HTERT RPE-1 (cell line): ENCODE results near the gene P3R3URF.

ENCODE experiments used
- in situ Hi-C: fragments of 300-500 bp; cut with MboI; formaldehyde crosslinking; loops from 4 replicates; pipeline ENCODE4 v1.14.3; 2020; ENCODE audit warnings: low sequenced_read_pairs

P3R3URF gene

GRCh38 chr1:46194641-46195193 lies 18.4 kb upstream of the P3R3URF start:
- in situ Hi-C loops = no loop called here

- in situ Hi-C loops = no loop called here
These were observed 17.8 kb upstream of the P3R3URF start for GRCh38 chr1:46193984-46194570.

DNA sequence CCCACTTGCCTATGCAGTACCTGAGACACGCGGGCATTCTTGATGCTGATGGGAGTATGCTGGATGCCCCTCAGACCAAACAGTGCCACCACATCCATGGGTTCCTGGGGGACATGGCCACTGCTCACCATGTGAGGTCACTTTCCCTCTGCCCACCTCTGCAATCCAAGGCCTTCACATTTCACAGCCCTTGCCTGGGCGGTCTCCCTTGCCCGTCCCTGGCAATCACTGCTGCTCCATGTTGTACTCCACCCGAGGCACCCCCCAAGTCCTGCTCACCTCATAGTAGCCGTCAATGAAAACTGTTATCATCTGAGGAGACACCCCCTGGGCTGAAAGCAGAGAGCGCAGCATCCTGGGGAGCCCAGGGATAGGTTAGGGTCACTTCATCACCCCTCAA lies 17.0 kb upstream of the P3R3URF start:
- in situ Hi-C loops = no loop called here

DNA sequence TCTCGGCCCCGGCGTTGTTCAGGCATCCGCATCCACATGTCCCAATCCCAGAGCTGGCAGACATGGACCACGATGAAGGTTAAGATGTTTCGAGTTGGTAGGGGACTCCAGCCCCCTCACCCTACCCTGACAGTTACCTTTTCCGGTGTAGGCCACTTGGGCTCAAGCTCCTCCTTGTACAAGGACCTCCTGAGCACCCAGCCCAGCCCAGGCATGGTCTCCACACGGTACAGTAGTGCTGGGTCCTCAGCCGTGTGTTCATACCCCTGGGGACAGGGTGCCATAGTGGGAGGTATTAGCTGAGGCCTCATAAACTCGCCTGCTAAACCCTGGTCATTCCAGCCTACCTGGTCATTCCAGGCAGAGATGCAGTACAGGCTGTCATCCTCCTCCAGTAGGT lies 15.9 kb upstream of the P3R3URF start:
- in situ Hi-C loops = no loop called here

DNA sequence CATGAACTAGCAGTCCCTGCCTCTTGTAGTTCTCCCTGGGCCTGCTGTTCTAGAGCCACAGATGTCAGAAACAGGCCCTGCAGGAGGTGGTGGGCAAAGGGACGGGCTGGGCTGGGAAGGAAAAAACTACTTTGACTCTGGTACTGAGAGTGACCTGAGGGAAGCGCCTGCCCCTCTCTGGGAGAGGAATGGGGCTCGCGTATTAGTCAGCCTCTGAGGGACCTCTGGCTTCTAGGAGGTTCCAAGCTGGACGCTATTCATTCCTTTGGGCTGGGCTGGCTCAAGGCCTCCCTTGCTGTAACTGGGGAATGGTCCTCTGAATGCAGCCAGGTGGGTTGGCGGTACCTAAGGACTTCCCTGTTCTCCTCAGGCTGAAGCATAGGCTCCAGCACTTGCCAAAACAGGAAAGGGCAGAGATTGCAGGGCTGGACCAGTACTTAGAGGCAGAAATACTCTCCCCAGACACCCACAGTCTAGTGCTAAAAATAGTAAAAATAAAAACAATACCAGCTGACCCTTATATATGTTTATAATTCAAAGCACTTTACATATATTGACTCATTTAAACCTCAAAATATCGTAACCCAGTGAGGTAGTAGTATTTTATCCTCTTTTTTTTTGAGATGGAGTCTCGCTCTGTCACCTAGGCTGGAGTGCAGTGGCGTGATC lies 14.9 kb upstream of the P3R3URF start:
- in situ Hi-C loops = no loop called here

GRCh38 chr1:46190539-46190938 lies 14.3 kb upstream of the P3R3URF start:
- in situ Hi-C loops = no loop called here

DNA sequence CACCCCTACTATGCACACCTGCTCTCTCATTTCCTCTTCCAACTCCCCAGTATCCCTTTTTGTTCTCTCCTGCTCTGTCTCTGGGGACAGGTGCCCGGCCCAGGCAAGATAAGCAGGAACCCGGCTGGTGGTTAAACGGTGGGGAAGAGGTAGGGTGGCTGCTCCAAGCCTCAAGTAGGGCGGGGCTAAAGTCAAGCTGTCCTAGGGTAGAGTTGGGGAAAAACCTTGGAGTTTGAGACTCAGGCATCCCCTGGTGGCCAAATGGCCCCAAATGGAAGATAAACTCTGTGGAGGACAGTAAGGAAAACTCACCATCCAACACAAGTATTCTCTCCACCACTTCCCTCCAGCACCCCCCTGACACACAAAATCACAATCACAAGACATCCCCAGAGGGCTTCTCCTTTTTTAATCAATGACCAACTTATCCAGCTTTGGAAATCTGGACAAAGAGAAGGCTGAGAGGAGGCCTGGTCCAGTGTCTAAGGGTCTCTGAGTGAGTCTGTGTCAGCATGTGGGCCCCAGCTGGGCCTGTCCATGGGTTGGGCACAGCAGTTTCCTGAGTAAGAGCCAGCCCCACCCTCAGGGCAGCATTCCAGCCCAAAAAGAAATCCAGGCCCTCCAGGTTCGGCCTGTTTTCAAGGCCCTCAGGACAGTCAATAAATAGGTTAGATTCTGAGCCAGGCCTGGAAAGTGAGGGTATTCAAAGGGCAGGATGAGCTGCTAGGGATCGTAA lies 12.2 kb upstream of the P3R3URF start:
- in situ Hi-C loops = no loop called here

- in situ Hi-C loops = no loop called here
These were observed 11.0 kb upstream of the P3R3URF start for GRCh38 chr1:46187106-46187869.

DNA sequence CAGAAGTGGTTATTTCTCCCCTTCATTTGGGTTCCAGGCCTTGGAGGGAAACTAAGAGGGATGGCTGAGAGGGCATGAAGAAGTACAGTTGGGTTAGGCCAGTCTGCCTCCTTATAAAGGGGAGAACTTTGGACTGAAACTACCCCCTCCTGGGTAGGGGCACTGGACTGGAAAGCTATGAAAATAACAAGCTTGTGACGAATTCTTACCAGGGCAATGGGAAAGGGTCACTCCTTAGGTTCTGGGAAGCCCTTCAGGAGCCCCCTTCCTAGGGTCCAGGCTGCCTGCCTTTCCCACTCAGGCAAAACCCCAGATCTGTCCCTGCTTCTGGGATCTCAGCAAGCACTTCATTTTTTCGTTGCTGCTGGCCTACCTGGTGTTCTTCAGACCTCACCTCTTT lies 9.8 kb upstream of the P3R3URF start:
- in situ Hi-C loops = no loop called here

DNA sequence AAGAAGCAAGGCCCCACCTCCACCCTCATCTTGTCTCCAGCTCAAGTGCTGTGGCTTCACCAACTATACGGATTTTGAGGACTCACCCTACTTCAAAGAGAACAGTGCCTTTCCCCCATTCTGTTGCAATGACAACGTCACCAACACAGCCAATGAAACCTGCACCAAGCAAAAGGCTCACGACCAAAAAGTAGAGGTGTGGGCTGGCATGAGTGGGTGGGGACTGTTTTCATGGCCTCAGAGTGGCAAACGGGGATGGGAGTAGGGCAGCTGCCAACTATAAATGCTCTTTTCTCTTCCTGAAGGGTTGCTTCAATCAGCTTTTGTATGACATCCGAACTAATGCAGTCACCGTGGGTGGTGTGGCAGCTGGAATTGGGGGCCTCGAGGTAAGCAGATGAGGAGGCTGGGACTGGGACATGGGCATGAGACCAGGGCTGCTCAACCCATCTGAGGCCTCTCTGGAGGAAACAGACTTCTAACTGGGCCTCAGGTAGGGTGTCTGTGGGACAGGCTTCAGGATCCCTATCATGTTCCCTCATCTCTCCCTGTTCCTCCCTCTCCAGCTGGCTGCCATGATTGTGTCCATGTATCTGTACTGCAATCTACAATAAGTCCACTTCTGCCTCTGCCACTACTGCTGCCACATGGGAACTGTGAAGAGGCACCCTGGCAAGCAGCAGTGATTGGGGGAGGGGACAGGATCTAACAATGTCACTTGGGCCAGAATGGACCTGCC lies 8.8 kb upstream of the P3R3URF start:
- in situ Hi-C loops = no loop called here

DNA sequence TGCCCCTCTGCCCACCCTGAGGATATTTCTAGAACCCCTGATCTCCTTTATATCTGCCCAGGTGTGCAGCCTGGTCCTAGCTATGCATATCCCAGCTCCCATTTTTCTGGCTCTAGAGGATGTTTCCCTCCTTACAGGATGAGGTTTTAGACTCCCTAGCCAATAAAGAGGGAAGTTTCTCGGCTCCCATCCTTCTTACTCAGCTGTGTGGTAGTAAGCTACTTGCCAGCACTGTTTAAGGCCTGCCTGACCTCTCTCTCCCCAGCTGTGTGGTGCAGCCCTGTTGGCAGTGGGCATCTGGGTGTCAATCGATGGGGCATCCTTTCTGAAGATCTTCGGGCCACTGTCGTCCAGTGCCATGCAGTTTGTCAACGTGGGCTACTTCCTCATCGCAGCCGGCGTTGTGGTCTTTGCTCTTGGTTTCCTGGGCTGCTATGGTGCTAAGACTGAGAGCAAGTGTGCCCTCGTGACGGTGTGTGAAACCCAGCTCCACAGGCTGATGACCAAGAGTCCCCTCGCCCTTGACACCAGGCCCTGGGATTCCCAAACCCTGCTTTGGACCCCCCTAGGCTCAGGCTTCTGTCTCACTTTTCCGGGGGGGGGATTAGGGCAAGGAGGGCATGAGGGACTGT lies 7.8 kb upstream of the P3R3URF start:
- in situ Hi-C loops = no loop called here

DNA sequence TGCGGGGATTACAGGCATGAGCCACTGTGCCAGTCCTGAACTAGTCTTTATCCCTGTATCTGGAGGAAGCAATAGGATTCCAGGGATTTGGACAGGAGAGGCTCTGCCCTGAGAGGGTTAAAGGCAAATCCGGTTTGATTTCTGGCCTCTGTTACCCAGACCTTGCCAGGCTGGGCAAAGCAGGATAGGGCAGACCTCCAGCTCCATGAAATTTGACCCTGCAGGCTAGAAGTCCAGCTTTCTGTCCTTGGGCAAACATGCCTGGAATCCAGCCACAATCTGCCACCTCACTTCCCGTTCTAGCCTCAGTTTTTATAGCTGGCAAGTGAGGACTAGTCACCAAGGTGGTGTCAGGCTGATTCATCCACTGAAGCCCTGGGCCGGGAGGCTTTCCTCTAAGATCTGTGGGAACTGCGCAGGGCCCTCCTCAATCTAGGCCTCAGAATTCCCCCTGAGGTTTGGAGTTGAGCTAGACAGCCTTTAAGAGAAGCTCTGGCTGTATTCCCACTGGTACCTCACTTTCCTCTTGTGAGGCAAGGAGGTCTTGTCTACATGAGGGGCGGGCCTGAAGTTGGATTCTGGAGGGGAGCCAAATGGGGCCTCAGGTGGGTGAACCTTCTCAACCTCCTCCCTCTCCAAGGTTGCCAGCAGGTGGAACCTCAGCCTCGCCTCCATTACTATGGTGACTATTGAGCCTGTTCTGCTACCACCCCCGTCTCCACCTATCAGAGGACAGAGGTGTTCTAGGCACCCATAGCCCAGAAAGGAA lies 7.0 kb upstream of the P3R3URF start:
- in situ Hi-C loops = no loop called here

- in situ Hi-C loops = no loop called here
These were observed 5.3 kb upstream of the P3R3URF start for GRCh38 chr1:46181343-46182260.

- in situ Hi-C loops = no loop called here
These were observed 3.9 kb upstream of the P3R3URF start for GRCh38 chr1:46180082-46180616.

DNA sequence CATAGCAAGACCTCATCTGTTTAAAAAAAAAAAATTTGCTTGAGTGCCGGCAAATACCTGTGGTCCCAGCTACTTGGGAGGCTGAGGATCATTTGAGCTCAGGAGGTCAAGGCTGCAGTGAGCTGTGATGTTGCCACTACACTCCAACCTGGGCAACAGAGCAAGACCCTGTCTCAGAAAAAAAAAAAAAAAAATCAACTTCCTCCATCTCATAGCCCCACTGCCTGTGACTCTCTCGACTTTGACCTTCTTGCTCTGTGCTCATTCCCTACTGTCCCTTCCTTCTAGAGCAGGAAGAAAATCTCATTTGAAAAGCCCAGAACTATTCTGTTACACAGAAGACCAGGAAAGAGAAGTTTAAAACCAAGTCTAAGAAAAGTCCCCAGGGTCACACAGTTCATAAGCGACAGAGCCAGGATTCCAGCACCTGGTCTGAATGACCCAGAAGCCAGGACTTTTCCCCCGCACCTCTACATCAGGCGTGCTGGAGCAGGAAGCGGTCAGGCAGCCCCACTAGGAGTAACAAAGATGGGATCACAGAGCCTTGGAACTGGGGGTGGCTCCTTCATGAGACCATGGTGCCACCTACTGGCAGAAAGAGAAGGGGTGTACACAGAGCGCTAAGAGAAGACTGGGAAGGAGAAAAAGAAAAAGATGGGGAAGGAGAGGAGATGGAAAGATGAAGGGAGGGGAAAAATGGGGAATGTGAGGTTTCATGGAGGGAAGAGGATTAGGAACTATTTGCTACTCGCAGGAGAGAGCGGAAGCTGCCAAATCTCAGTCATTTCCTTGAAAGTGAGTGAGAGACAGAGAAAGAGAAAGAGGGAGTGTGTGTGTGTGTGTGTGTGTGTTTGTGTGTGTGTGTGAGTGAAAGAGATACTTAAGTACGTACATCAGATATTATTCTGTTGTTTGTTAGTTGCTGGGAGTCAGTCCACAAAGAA lies 3.1 kb upstream of the P3R3URF start:
- in situ Hi-C loops = no loop called here

DNA sequence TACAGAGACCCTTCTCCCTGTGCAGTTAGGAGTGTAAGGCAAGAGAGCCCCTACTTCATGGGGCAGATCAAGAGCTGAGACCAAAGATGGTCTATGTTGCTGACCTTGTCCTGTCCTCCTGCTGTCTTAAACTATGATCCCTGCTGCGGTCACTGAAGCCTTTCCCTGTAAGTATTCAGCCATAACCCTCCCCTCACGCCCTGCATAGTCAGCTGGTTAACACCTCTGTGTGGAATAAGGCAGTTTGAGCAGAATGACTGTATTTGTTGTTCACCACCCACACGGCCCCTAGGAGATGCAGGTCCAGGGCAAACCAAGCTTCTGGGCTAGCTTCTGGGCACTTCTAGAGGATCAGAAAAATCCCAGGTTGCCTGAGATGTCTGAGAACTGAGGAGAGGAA lies 1.0 kb downstream of the P3R3URF start:
- in situ Hi-C loops = no loop called here
